Measurements from ENCODE around the gene DICER1.
A peak's percentile ranks its signal among the peaks of the same experiment; 100 is the strongest.

DICER1 gene

DNA sequence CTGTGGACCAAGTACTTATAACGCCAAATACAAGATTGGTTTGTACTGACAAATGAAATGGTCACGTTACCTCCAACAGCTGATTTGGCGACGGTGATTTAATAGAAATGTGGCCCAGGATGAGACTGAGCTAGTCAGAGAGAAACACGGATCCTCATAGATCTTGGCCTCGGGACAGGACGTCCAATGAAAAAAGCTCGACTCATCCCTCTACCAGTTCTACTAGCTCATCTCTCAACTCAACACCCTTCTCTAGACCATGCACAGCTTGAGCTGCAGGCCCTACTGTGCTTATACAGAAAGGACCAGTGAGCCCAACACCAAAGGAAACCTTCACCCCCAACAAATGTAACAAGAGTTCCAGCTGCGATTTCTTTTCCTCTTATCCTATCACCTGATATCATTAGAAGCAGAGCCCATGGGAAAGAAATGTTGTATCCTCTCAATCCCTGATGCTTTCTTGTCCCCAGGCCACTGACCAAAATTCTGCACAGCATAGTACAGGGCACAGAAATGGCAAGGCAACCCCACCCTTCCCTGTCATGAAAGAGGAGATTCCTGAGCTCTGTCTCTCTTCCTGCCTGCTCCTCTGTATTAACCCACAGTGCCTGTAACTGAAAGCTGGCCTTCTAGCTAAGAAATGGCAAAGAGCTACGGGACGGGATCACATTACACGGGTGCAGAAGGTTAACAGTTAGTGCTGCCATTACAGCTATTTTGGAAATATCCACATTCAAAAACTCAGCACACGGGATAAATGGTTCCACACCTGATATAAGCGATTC, 39.2 kb downstream of the DICER1 start:
- no peak for DNase-seq

DNA sequence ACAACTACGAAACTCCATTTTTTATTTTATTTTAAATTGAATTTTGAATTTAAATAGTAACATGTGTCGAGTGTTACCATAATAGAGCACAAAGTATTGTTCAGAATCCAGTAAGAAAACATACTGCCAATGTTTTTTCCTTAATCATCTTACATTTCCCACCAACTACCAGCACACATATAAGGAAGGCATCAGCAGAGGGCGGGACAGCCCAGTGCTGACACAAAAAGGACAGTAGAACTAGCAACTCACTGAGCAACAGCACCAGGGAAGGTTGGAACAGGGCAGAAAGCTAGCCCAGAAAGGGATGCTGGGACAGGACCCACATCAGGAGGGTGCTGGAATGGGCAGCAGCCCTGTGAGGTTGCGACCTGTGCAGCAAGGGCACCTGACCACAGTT, 43.9 kb downstream of the DICER1 start:
- no peak for DNase-seq

DNA sequence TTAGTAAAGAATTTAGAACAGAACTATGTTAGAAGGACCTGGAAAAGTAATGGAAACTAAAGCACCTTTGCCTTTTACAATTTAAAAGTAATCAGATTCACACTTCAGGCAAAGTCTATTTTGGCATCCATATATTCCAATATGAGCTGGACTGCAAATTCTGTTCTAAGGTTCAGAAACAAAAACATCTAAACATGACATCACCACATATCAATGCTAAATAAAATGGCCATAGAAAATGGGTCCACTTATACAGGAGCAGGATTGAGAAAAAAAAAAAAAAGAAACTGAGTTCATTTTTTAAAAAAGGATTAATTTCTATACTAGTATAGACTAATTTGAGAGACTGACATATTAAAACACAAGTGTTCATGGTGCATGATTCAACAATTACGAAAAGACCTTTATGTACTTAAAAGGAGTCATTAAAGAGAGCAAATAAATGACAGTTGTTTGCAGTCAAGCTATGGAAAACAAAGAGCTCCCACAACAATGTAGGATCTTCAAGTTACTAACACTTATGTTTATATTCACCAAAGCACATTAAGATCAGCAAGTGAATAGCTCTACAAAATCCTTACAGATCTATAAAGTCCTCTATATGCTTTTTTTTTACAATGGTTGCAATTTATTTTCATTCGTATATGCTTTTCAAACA, 45.7 kb downstream of the DICER1 start:
- peak; percentile 23 for DNase-seq

DNA sequence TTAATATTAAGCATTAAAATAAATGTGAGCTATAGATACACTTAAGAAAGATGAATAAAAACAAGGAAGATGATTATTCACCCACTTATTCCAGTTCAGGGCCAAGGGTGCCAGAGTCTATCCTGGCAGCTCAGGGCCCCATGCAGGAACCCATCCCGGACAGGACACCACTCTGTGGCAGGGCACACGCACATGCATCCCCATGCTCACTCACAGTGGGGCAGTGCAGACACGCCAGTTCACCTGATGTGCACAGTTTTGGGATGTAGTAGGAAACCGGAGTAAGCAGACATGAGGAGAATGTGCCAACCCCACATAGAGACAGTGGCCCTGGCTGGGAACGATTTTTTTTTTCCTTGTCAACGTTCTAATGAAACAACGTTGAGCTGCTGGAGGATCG, 47.2 kb downstream of the DICER1 start:
- no peak for DNase-seq

DNA sequence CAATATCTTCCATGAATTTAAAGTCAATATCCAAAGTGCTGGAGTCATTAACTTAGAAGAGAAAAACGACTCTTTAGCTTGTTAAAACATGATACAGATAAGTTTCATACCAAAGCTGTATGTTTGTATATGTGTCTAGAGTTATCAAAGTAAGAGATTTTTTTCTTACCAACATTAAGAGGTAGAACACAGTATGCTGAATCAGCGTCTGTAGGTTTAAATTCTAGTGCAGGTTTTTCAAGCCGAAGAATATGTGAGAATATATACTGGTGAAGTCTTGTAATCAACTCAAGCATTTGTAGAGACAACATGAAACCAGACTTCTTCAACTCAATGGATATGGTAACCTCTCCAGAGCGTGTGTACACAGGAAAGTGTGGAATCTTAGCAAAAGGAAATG, 49.6 kb downstream of the DICER1 start:
- DNase-seq, result no peak

DNA sequence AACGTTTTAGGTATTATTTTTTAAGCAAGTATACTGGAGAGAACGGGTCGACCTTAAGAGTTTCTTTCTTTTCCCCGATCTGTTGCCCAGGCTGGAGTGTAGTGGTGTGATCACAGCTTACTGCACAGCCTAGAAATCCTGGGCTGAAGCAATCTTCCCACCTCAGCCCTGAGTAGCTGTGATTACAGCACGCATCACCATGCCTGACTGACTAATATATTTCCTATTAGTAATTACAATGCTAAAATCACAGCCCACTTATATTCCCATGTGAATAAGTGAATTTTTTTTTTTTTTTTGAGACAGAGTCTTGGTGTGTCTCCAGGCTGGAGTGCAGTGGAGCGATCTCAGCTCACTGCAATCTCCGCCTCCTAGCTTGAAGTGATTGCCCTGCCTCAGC, 50.4 kb downstream of the DICER1 start:
- DNase-seq, result no peak

DNA sequence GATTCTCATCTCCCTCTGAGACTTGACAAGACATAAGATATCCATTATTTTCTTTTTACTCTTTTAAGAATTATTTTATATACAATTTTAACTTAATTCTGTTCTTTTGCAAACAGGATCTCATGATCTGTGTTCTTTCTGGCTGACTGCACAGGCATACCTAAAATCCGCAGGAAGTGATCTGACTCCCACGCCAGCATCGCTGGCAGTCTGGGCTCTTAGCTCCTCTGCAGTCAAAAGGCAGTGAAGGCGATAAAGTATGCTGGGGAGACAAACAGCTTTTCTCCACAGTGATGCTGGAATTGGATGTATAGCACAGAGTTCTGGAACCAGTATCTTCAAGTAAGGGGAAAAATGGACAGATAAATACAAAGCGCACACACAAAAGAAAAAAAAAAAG, 52.4 kb downstream of the DICER1 start:
- no peak for DNase-seq

DNA sequence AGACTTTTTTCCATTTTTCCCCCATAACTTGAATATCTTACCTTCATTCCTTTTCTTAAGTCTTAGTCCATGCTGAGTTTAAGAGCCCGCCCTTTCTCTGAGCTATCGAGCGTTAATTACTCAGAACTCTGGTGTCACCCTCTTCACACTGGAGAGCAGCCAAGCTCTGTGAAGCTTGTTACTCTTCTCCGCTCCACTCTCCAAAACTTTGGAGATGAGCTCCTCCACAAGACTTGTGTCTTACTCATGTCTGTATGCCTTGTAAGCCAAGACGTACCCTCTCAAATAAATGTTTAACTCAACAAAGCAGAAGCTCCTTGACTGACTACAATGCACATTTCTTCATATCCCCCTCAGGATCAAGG, 54.7 kb downstream of the DICER1 start:
- no peak for DNase-seq

DNA sequence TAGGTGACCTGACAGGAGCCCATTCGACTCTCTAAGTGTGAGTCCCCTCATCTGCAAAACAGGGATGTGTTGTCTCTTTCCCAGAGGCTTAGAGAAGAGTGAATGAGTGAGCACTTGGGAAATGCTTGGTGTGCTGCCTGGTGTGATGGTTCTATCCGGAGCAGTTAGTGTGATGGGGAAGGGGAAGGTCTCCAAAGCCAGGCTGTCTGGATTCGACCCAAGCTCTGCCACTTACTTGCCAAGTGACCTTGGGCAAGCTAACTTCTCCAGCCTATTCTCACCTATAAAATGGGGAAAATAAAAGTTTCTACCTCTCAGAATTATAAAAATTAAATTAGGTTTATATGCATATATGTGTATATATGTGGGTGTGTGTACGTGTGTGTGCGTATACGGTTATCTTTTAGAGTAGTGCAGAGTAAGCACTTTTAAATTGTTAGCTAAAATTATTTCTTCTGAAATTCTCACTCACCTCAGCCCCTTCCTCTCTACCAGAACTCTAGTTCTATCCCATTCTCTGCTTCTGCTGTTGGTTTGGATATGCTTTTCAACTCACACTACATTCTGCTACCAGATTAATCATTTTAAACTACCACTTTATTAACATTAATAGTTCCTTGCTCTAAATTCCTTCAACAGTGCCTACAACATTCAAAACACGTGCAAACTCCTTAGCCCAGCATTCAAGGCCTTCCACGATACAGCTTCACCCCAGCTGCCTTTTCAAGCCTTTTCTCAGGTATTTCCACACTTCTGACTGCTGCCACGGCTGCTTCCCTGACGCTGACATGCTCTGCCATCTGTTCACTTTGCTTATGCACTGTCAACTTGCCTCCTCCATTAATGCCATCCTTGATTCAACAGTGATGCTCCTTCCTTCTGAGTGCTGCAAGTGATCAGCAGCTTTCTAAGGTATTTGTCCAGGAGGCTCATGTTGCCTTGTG, 55.3 kb downstream of the DICER1 start:
- DNase-seq, result no peak

DNA sequence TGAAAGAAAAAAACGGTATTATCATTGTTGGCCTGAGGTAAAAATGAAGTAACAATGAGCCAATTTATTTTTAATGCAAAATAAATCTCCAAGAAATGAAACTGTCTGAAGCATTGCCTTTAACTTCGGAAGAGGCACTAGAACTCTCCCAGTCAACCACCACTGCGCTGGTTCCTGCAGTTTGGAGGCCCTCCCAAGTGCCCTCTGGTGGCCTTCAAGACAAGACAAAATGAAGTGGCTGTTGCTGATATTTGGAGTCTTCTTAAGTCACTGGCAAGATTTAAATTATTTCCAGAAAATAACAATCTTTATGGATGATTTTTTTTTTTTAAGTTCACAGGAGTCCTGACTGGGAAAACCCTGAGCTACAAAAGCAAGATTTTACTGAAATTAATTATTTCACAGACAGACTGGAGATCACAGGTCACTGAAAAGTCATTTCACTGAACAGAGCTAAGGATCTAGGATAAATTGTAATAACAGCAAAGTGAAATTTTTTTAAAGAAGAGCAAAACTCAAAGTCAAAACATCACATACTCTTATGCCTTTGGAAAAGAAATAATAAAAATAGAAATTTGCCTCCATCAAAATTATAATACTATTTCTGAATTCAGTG, 58.2 kb downstream of the DICER1 start:
- peak; percentile 9 for DNase-seq

DNA sequence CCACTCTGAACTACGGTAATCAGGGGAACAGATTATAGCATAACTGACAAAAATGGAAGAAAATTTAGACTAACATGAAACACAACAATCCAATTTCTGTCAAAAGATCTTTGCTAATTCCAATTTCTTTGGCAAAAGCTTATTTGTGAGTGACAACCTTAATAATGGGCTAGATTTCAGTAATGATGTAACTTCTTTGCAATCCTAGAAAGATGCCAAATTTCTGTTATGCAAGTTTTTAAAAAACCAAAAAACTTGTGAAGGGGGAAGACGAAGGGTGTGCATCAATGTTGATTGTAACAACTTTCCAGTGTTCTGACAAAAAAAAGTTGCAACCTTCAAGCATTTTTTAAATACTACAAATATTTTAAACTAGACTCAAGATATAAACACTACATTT, 59.9 kb downstream of the DICER1 start:
- no peak for DNase-seq

DNA sequence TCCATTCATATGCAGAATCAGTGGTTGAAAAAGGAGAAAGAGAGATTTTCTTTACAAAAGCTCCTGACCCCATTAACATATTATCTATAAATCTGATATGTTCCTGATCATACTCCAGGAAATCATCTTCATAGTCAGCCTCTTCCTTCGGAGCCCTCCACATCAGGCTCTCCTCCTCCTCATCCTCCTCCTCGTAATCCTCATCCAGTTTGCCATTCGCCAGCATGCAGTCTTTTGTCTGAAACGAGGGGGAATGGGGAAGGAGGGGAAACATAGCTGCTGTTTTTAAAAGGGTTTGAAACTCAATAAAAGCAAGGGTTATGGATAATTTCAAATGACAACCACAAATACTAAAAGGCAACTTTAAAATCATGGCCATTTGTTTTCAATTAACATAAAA, 60.9 kb downstream of the DICER1 start:
- DNase-seq, result no peak

DNA sequence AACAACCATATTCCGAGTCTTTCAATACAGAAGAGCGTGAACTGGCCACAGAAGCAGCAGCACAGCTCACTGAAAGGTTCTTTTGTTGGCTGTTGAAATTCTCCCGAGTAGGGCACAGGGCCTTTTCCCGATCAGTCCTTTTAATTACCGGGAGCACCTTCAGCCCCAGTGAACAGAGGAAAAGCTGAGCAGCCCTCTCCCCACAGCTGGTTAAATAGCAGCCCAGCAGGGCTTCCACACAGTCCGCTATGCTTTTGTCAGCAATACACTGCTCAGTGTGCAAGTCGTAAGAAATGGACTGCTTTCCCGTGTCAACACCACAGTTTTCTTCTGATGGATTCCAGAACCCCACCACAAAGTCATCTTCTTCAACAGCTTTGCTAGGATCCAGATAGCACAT, 61.3 kb downstream of the DICER1 start:
- DNase-seq, result no peak

DNA sequence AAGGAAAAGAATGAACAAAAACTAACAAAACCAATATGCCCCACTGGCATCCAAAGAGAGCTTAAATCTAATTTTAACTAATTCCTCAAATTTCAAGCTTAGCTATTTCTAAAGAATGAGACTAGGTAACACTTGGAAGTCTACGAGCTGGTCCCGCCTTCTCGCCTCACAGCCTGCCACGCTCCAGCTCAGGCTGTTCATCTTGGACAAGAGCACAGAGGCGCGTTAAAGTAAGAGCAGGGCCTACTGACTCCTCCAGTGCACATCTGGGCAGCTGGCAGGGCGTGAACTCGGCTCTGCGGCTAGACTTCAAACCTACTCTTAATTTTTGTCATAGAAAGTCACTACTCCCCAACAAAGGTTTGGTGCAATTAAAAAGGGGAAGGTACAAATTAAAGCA, 64.6 kb downstream of the DICER1 start:
- DNase-seq, result no peak

DNA sequence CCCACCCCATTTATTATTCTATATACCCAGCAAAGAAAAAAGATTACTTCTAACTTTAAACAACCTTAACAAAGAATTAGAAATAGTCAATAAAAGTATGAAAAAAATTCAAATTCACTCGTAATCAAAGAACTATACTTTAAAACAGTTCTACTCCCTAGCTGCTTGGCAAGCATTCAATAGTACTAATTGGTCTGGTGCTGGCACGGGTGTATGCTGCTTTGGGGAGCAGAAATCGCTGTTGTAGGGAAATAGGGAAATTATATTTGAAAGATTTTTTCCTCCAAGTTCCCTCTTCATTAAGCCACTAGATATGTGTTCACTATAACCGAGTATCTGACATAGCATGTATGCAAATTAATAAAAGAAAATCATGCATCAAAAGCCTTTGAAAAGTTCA, 65.7 kb downstream of the DICER1 start:
- no peak for DNase-seq

DNA sequence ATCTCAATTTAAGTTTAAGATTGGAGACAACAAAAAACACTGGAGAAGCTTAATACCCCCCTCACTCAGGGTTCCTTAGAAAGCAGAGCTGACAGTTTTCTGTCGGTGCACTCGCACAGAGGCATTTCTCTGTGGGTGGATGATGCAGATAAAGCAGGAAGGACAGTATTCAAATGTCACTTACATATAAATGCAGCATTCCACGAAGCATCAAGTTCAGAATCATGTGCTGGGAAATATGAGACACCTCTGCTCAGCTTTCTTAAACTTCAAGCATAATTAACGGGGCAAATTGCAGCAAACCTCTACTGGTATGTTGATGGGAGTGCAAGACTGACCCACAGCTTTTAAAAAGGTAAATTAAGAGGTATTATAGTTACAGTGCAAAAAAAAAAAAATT, 68.7 kb downstream of the DICER1 start:
- DNase-seq, result no peak

DNA sequence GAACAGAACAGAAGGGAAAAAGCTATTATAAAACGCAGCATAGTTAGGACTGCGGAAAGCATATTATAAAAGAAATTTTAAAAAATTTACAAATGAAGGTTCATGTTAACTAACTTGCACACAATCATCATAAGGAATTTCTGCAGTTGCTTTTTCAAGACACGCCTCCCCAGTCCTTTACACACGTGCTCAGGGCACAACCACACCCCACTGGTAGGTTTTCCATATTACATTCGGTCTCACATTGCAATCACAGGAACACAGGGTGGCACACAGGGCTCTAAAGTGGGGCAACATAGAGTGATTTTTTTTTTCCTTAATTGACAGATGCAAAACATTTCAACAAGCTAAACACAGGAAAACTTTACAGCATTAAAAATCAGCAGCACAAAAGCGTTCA, 69.7 kb downstream of the DICER1 start:
- no peak for DNase-seq

DNA sequence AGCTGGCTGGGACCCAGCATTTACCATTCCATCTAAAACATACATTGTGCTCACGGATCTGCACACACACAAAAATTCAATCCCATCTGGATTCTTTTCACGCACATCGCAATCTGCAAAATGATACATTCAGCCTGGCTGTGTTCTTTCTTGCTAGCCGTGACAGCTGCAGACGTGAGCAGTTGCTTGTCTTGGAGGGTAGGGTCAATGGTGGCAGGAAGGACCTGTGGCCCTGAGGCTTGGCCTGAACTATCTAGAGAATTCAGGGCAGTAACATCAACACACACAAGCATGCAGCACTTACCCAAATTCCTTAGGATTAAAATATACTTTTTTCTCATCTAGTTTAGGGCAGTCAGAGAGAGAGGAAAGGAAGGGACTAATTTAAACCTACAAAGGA, 72.0 kb downstream of the DICER1 start:
- DNase-seq, result no peak

DNA sequence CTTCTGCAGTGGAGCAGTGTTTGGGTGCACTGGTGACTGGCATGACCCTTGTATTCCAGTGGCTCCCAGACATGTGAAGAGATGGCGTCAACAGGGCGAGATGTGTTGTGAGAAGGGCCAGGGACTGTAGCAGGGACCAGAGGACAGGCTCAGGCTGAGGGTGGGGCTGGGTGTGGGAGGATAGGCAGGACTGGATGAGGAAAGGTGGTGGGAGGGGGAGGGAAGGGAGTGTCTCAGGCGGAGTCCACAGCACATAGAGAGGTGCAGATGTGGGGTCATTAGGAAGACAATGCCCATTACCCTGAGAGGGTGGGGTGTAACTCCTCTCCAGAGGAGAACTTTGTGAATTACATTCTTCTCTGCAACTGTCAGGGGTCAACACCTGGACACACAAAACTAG, 78.5 kb downstream of the DICER1 start:
- DNase-seq, result no peak

DNA sequence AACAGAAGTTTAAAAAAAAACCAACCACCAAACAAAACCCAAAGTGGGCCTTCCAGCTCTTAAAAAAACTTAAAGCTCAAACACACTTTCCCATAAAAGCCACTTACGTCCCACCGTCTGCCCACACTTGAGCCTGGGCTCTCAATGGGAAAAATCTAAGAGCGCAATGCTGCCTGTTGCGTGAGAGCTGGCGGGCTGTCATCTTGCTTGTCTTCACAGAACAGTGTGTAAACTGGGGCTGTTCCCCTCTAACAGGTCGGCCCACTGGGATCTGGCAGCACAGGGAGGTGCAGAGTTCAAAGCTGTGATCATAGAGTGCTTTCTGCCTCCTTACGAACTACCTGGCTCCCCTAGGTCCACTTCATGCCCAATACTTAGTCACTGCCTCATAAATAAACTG, 80.0 kb downstream of the DICER1 start:
- peak; percentile 84 for DNase-seq

DNA sequence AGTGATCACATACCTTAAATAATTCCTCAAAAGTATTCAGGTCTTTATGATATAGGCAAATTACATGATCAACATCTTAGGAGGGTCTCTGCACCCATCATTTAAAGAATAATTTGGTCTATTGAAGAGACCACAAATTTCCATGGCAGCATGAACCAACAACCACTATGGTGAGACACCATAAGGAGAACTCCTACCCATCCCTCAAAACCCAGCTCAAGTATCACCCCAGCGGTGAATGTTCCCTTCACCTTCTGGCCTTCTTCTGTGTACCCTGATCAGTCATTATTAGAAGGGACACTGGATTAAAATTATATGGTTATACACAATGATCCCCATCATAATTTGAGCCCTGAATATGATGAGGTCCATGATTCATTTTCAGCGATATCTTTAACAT, 81.5 kb downstream of the DICER1 start:
- no peak for DNase-seq

DNA sequence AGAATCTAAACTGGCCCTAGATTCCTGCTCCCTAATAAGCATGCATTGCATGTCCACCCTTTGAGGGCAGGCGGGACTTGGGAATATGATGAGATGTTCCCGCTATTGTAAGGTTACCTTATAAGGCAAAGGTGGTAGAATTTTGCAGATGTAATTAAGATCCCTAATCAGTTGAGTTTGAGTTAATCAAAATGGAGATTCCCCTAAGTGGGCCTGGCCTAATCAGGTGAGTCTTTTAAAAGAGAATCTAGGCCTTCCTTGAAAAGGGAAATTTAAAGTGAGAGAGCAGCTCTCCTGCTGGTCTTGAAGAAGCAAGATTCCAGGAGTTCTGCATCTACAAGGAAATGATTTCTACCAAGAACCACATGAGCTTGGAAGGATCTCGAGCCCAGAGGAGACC, 83.4 kb downstream of the DICER1 start:
- DNase-seq, result no peak

DNA sequence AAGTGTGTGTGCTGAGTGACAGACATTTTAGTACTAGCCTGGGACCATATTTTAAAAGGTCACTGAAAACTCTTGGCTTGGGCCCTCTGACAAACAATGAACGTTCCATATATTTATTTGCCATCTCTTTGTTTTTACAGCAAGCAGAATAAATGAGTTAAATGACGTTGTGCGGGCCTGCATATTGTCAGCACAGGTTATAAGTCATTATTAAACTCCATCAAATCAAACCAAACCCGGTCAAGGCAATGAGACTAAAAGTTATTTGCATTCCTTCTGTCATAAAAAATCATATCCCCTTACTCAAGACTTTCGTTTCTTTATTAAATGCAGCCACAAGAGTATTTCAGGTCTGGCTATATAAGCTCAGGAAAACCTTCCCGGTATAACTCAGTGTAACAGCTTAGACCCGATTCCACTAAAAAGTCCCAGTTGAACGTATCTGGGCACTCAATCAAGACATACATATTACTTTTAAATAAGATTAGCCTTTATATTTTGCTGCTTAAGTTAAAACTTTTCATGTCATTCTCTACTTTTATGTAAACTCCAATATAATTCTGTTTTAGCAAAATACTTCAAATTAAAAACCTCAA, 84.9 kb downstream of the DICER1 start:
- no peak for DNase-seq

Measured in DMS79 (cell line).